Superior temporal gyrus (tissue), 1 donor: ENCODE data around the gene ENPEP.
"Not testable (repeated sequence)": the region's sequence is repeated elsewhere in the genome, so short reads cannot be mapped to it uniquely, and the experiment has no call there.

Experiments used
- DNase-seq: peaks from one replicate; pipeline ENCODE4 v3.0.0-alpha.2; 2016; ENCODE audit errors: extremely low spot score

Gene ENPEP, protein sequence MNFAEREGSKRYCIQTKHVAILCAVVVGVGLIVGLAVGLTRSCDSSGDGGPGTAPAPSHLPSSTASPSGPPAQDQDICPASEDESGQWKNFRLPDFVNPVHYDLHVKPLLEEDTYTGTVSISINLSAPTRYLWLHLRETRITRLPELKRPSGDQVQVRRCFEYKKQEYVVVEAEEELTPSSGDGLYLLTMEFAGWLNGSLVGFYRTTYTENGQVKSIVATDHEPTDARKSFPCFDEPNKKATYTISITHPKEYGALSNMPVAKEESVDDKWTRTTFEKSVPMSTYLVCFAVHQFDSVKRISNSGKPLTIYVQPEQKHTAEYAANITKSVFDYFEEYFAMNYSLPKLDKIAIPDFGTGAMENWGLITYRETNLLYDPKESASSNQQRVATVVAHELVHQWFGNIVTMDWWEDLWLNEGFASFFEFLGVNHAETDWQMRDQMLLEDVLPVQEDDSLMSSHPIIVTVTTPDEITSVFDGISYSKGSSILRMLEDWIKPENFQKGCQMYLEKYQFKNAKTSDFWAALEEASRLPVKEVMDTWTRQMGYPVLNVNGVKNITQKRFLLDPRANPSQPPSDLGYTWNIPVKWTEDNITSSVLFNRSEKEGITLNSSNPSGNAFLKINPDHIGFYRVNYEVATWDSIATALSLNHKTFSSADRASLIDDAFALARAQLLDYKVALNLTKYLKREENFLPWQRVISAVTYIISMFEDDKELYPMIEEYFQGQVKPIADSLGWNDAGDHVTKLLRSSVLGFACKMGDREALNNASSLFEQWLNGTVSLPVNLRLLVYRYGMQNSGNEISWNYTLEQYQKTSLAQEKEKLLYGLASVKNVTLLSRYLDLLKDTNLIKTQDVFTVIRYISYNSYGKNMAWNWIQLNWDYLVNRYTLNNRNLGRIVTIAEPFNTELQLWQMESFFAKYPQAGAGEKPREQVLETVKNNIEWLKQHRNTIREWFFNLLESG

GRCh38 chr4:110475881-110476818, at the start of gene ENPEP:
ENPEP (plus strand) TSS chr4:110476155; CDS start chr4:110476415, 260 bp downstream.
- DNase-seq = no peak

- not testable (repeated sequence) for DNase-seq
Observed at GRCh38 chr4:110431805-110432204, 44.1 kb upstream of the ENPEP start.

GRCh38 chr4:110437292-110437691, 38.7 kb upstream of the ENPEP start:
- not testable (repeated sequence) for DNase-seq

- not testable (repeated sequence) for DNase-seq
Observed at GRCh38 chr4:110439209-110439608, 36.7 kb upstream of the ENPEP start.

GRCh38 chr4:110442309-110442708, 33.6 kb upstream of the ENPEP start:
- DNase-seq = no peak

GRCh38 chr4:110442788-110443187, 33.2 kb upstream of the ENPEP start:
- DNase-seq = no peak

DNA sequence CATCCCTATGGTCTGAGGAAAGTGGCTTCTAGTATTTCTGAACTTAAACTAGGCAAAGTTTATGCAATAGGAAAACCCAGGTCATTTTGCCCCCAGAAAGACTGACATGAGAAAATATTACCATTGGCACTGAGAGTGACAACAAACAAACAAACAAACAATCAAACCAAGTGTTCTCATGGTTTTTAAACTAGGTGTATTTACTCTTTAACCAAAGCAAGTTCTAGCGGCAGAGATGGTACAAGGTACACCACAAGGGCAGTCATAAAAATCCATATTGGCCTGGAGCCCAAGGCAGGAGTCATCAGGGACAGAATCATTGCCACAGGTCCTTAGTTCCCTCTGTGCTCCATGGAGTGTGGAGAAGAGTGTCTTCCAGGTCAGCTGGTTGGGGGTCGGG, 26.0 kb upstream of the ENPEP start:
- no peak for DNase-seq

- DNase-seq = no peak
Observed at GRCh38 chr4:110452546-110452945, 23.4 kb upstream of the ENPEP start.

GRCh38 chr4:110454441-110454840, 21.5 kb upstream of the ENPEP start:
- no peak for DNase-seq

- DNase-seq = no peak
Observed at GRCh38 chr4:110458494-110459266, 17.3 kb upstream of the ENPEP start.

DNA sequence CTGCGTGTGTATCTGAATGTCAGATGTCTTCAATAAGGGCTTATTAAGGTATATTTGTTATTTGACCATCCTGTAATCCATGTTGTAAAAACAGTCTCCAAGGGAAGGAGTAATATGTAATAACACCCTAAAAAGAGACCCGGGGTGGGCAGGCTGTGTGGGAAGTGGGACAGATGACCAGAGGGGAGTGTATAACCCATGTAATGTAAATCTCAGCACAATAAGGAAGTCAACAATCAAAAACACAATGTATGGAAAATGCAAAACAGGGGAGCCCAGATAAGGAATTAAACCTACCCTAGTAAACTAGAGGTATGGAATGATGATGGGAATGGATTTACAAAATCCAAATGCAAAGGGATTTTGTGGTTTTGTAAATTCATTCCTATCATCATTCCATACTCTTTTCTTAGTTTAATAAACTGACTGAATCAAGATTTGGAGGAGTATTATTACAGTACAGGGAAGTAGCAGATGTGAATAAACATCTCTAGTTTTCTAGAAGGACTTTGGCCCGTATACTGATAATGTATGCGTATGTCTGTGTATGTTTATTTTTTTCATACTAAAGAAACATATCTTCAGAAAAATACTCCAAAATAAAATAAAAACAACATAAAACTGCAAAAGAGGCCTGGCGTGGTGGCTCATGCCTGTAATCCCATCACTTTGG, 15.7 kb upstream of the ENPEP start:
- no peak for DNase-seq

- DNase-seq = no peak
Observed at GRCh38 chr4:110467400-110467799, 8.6 kb upstream of the ENPEP start.

DNA sequence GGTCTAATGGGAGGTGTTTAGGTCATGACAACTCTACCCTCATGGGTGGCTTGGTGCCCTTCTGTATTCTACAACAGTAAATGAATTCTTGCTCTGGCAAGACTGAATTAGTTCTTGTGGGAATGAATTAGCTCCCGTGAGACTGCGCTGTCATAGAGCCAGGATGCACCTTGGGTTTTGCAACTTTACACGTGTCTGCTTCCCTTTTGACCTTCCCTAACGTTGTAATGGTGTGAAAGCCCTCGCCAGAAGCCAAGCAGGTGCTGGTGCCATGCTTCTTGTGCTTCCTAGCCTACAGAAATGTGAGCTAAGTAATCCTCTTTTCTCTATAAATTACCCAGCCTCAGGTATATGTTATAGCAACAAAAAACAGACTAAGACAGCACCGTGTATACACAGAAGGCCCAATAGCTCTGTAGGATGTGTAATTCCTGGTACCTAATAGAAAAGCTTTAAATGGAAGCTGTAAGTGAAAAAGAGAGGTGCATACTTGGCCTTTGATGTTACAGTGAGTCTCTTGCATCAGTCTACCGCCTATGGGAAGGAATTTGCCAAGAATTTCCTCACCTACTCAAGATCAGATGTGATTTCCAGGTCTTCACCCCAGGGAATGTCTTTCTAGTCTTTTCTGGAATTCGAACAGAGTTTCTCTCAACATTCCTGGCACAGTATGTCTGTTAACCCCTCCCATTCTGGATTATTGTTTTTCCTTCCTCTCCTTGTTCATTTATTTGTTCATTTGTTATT, 3.2 kb upstream of the ENPEP start:
- DNase-seq = no peak

DNA sequence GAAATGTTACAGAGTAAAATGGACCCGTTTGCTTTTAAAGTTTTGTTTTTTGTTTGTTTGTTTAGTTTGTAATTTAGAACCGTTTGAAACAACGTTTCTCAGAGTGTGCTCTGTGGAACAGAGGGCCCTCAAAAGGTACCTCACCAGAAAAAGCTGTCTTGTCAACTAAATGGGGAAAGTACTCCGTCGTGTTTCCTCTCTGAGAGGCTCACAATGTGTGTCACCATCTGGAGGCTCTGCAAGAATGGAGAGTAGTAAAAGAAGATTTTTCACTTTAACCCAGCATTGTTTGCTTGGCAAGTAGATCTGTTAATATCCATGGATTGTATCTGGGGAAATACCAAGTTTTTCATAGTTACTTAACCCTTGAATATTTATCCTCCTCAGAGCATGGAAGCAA, 1.5 kb upstream of the ENPEP start:
- DNase-seq = no peak

GRCh38 chr4:110475080-110475479, 875 bp upstream of the ENPEP start:
- DNase-seq = not testable (repeated sequence)

DNA sequence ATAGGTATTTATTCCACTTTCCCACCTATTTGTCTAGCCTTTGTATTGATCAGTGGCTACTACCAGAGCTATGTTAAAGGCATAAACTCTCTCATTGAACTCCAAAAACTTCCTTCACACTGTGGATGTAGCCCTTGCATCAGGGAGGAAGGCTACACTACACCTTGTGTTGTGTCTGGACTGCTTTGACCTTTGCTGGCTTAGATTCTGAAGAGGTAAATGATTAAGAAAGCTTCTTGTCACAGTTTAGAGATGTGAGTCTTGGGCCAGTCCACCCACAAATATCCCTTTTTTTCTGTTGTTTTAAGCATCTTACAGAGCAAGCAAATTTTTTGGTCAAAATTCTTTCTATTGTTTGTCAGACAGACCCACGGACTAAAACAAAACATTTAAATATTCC, 1.9 kb downstream of the ENPEP start:
- no peak for DNase-seq

DNA sequence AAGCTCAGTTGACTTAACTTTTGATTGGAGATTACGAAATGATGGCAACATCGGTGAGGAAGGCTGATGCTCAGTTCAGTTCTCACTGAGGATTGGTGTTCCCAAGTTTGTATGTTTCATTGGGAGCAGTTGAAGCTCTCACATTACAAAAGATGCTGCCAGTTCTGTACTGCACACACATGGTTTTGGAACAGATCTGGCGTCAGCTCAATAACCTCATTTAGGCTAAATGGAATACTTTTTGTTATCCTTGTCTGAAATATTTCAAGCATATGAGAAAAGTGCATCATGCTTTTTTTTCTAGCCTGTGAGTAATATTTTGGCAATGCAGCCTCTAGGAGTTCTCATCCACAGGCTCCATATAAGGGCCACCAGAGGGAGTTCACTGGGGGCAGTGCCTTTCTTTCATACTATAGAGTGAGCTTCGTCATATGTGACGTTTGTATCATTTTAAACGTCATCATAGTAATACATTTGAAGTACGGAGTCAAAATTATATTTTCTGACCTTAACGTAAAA, 4.1 kb downstream of the ENPEP start:
- peak; percentile 67 for DNase-seq

DNA sequence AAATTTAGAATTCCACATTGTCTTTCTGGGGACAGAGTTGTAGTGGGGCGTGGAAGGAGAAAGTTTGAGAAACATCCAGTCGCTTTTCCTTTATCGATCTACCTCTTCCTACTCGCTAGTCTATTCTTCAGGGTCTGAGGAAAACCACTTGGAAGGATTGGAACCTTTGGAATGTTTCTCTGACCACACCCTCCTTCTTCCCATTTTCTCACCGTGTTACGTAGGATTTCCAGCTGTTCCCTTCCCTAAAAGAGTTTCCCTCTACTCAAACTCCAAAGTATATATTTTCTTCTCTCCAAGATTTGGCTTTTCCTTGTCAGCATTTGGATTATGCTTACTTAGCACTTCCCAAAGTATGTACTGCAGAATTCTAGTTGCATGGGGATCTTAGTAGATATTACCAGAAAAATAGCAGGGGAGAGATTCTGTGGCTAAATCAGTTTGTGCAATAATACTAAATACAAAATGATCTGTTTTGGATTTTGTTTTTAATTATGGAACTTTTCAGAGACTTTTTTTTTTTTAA, 4.9 kb downstream of the ENPEP start:
- no peak for DNase-seq

GRCh38 chr4:110483516-110483915, 7.6 kb downstream of the ENPEP start:
- no peak for DNase-seq
